Stimulated activated CD4-positive, alpha-beta T cell treated with anti-CD3 and anti-CD28 coated beads, Interleukin-2, amount 100 ng/mL, for 24 hours (primary cell): ENCODE data around the gene ZNF516.

Experiments used
- DNase-seq, 2 donors: peaks; one replicate each; pipeline ENCODE4 v3.0.0-alpha.2; 2020

ZNF516 gene

GRCh38 chr18:76335859-76336640 lies 159.0 kb downstream of the ZNF516 start:
- DNase-seq, result no peak

GRCh38 chr18:76328140-76328539 lies 166.9 kb downstream of the ZNF516 start:
- no peak for DNase-seq

GRCh38 chr18:76323891-76324290 lies 171.2 kb downstream of the ZNF516 start:
- no peak for DNase-seq

GRCh38 chr18:76322686-76323085 lies 172.4 kb downstream of the ZNF516 start:
- DNase-seq, result no peak

- DNase-seq, result no peak
These were observed 175.7 kb downstream of the ZNF516 start for GRCh38 chr18:76319366-76319765.

GRCh38 chr18:76318607-76319006 lies 176.4 kb downstream of the ZNF516 start:
- DNase-seq, result no peak

- DNase-seq, result no peak
These were observed 177.9 kb downstream of the ZNF516 start for GRCh38 chr18:76317136-76317535.

GRCh38 chr18:76315722-76316230 lies 179.3 kb downstream of the ZNF516 start:
- no peak for DNase-seq

GRCh38 chr18:76314496-76314895 lies 180.5 kb downstream of the ZNF516 start:
- no peak for DNase-seq

GRCh38 chr18:76314015-76314414 lies 181.0 kb downstream of the ZNF516 start:
- no peak for DNase-seq
